Activated CD4-positive, alpha-beta T cell treated with anti-CD3 and anti-CD28 coated beads, Interleukin-2, amount 10 ng/mL, durations not matched to agents 24 days and 14 days (primary cell): ENCODE measurements around the gene USH2A. TPM values are rescaled to one million over a fixed set of nuclear protein-coding genes. Genes with fewer than 3 reads are reported as not detected.

Experiments
- DNase-seq: peaks from one replicate; pipeline ENCODE4 v3.0.0; 2022
- H3K27ac Mint-ChIP-seq: one replicate; pipeline ENCODE4 v1.8.0; 2022; ENCODE audit warnings: mild to moderate bottlenecking, mixed read lengths
- H3K27me3 Mint-ChIP-seq: one replicate; pipeline ENCODE4 v1.8.0; 2022; ENCODE audit warnings: mixed read lengths
- H3K36me3 Mint-ChIP-seq: one replicate; pipeline ENCODE4 v1.8.0; 2022; ENCODE audit warnings: low read depth, mild to moderate bottlenecking, mixed read lengths
- H3K4me1 Mint-ChIP-seq: one replicate; pipeline ENCODE4 v1.8.0; 2021; ENCODE audit warnings: mixed read lengths
- H3K4me3 Mint-ChIP-seq: one replicate; pipeline ENCODE4 v1.8.0; 2022; ENCODE audit warnings: mild to moderate bottlenecking, moderate library complexity, mixed read lengths
- H3K9me3 Mint-ChIP-seq: one replicate; pipeline ENCODE4 v1.8.0; 2021; ENCODE audit warnings: mixed read lengths
- intact Hi-C: fragments of 100-400 bp; cut with micrococcal nuclease; formaldehyde crosslinking; loops from one replicate; pipeline ENCODE4 v1.15.1; 2023
- total RNA-seq: library from RNA; stranded (reverse); gene quantifications from 2 replicates; pipeline ENCODE4 v1.2.3, GENCODE V29; 2022

Gene USH2A
- total RNA-seq, 1 donor from 2014 or later: not detected

- intact Hi-C loops: no loop called here
- Mint-ChIP-seq H3K36me3 (no peaks in the 10 kb centered on the region), H3K27ac (no peak overlapping the region), H3K9me3 (no peaks in the 10 kb centered on the region), H3K4me1 (no peaks in the 10 kb centered on the region), H3K4me3 (no peak overlapping the region), H3K27me3 (no peaks in the 10 kb centered on the region)
- DNase-seq: no peak
Measured at GRCh38 chr1:215665215-215665614, 758.0 kb downstream of the USH2A start.

- intact Hi-C loops: no loop called here
- Mint-ChIP-seq H3K27ac (no peak overlapping the region), H3K4me1 (no peaks in the 10 kb centered on the region), H3K36me3 (no peaks in the 10 kb centered on the region), H3K4me3 (no peak overlapping the region), H3K9me3 (no peaks in the 10 kb centered on the region), H3K27me3 (no peaks in the 10 kb centered on the region)
- DNase-seq: no peak
Measured at GRCh38 chr1:215661033-215661432, 762.2 kb downstream of the USH2A start.

GRCh38 chr1:215660259-215660658, 763.0 kb downstream of the USH2A start:
- H3K4me1 Mint-ChIP-seq: no peaks in the 10 kb centered on the region

GRCh38 chr1:215657047-215657446, 766.2 kb downstream of the USH2A start:
- no peaks in the 10 kb centered on the region for H3K27me3 Mint-ChIP-seq
- H3K4me1 Mint-ChIP-seq: no peaks in the 10 kb centered on the region
- intact Hi-C loops: no loop called here
- H3K27ac Mint-ChIP-seq: no peak overlapping the region
- no peaks in the 10 kb centered on the region for H3K36me3 Mint-ChIP-seq
- no peak overlapping the region for H3K4me3 Mint-ChIP-seq
- DNase-seq: no peak
- no peaks in the 10 kb centered on the region for H3K9me3 Mint-ChIP-seq

More at GRCh38 chr1:215660259-215660658, 763.0 kb downstream of the USH2A start:
- H3K36me3 Mint-ChIP-seq: no peaks in the 10 kb centered on the region
- intact Hi-C loops: no loop called here
- no peaks in the 10 kb centered on the region for H3K27me3 Mint-ChIP-seq
- no peak for DNase-seq
- H3K27ac Mint-ChIP-seq: no peak overlapping the region
- H3K9me3 Mint-ChIP-seq: no peaks in the 10 kb centered on the region
- H3K4me3 Mint-ChIP-seq: no peak overlapping the region

- Mint-ChIP-seq H3K27ac (no peak overlapping the region), H3K9me3 (no peaks in the 10 kb centered on the region), H3K27me3 (no peaks in the 10 kb centered on the region), H3K4me1 (no peaks in the 10 kb centered on the region), H3K4me3 (no peak overlapping the region), H3K36me3 (no peaks in the 10 kb centered on the region)
- no peak for DNase-seq
- intact Hi-C loops: no loop called here
Measured at GRCh38 chr1:215652371-215652770, 770.9 kb downstream of the USH2A start.

- Mint-ChIP-seq H3K4me1 (no peaks in the 10 kb centered on the region), H3K27me3 (no peaks in the 10 kb centered on the region), H3K9me3 (no peaks in the 10 kb centered on the region), H3K27ac (no peak overlapping the region), H3K4me3 (no peak overlapping the region), H3K36me3 (no peaks in the 10 kb centered on the region)
- intact Hi-C loops: no loop called here
- no peak for DNase-seq
Measured at GRCh38 chr1:215651867-215652266, 771.4 kb downstream of the USH2A start.

- no peak overlapping the region for H3K4me3 Mint-ChIP-seq
- intact Hi-C loops: no loop called here
- no peak for DNase-seq
- H3K9me3 Mint-ChIP-seq: no peaks in the 10 kb centered on the region
- no peaks in the 10 kb centered on the region for H3K27me3 Mint-ChIP-seq
- no peaks in the 10 kb centered on the region for H3K36me3 Mint-ChIP-seq
- no peak overlapping the region for H3K27ac Mint-ChIP-seq
- H3K4me1 Mint-ChIP-seq: no peaks in the 10 kb centered on the region
Measured at GRCh38 chr1:215650446-215651149, 772.6 kb downstream of the USH2A start.

- intact Hi-C loops: no loop called here
- Mint-ChIP-seq H3K27me3 (no peaks in the 10 kb centered on the region), H3K4me3 (no peak overlapping the region), H3K27ac (no peak overlapping the region), H3K9me3 (no peaks in the 10 kb centered on the region), H3K36me3 (no peaks in the 10 kb centered on the region), H3K4me1 (no peaks in the 10 kb centered on the region)
- no peak for DNase-seq
Measured at GRCh38 chr1:215648957-215649356, 774.3 kb downstream of the USH2A start.

GRCh38 chr1:215647738-215648137, 775.5 kb downstream of the USH2A start:
- DNase-seq: no peak
- Mint-ChIP-seq H3K9me3 (no peaks in the 10 kb centered on the region), H3K4me3 (no peak overlapping the region), H3K27me3 (no peaks in the 10 kb centered on the region), H3K36me3 (no peaks in the 10 kb centered on the region), H3K27ac (no peak overlapping the region), H3K4me1 (no peaks in the 10 kb centered on the region)
- intact Hi-C loops: no loop called here

- Mint-ChIP-seq H3K4me3 (no peak overlapping the region), H3K9me3 (no peaks in the 10 kb centered on the region)
Measured at GRCh38 chr1:215645861-215646260, 777.4 kb downstream of the USH2A start.

GRCh38 chr1:215645182-215645581, 778.1 kb downstream of the USH2A start:
- Mint-ChIP-seq H3K4me1 (no peaks in the 10 kb centered on the region), H3K4me3 (no peak overlapping the region), H3K36me3 (no peaks in the 10 kb centered on the region), H3K27me3 (no peaks in the 10 kb centered on the region), H3K9me3 (no peaks in the 10 kb centered on the region), H3K27ac (no peak overlapping the region)
- no peak for DNase-seq
- intact Hi-C loops: no loop called here

More at GRCh38 chr1:215645861-215646260, 777.4 kb downstream of the USH2A start:
- Mint-ChIP-seq H3K36me3 (no peaks in the 10 kb centered on the region), H3K27ac (no peak overlapping the region), H3K27me3 (no peaks in the 10 kb centered on the region), H3K4me1 (no peaks in the 10 kb centered on the region)
- intact Hi-C loops: no loop called here
- DNase-seq: no peak

GRCh38 chr1:215643592-215644321, 779.5 kb downstream of the USH2A start:
- Mint-ChIP-seq H3K36me3 (no peaks in the 10 kb centered on the region), H3K27ac (no peak overlapping the region), H3K9me3 (no peaks in the 10 kb centered on the region), H3K27me3 (no peaks in the 10 kb centered on the region), H3K4me1 (no peaks in the 10 kb centered on the region), H3K4me3 (no peak overlapping the region)
- intact Hi-C loops: no loop called here
- no peak for DNase-seq

- Mint-ChIP-seq H3K27ac (no peak overlapping the region), H3K36me3 (no peaks in the 10 kb centered on the region), H3K4me1 (no peaks in the 10 kb centered on the region), H3K9me3 (no peaks in the 10 kb centered on the region), H3K27me3 (no peaks in the 10 kb centered on the region), H3K4me3 (no peak overlapping the region)
- intact Hi-C loops: no loop called here
- no peak for DNase-seq
Measured at GRCh38 chr1:215640429-215641148, 782.7 kb downstream of the USH2A start.

- H3K4me1 Mint-ChIP-seq: no peaks in the 10 kb centered on the region
- no peak overlapping the region for H3K27ac Mint-ChIP-seq
Measured at GRCh38 chr1:215637041-215637573, 786.1 kb downstream of the USH2A start.

More at GRCh38 chr1:215637041-215637573, 786.1 kb downstream of the USH2A start:
- Mint-ChIP-seq H3K36me3 (no peaks in the 10 kb centered on the region), H3K9me3 (no peaks in the 10 kb centered on the region), H3K4me3 (no peak overlapping the region), H3K27me3 (no peaks in the 10 kb centered on the region)
- intact Hi-C loops: no loop called here
- DNase-seq: no peak
